PFSK-1 (cell line): ENCODE measurements around the gene USP20.

ENCODE experiments used
- FOXP2 ChIP-seq: optimal IDR thresholded peaks from 2 replicates; pipeline ENCODE3; 2011; ENCODE audit warnings: borderline replicate concordance, control low read depth, inconsistent platforms; ENCODE audit not compliant: insufficient read depth; ENCODE audit errors: extremely low read length, extremely low read depth
- POLR2AphosphoS5 ChIP-seq: IDR thresholded peaks from 2 replicates; pipeline ENCODE4 v1.6.1; 2012; ENCODE audit warnings: low read depth, mild to moderate bottlenecking, control low read depth, low read length, moderate library complexity
- REST ChIP-seq, 2 experiments: IDR thresholded peaks; 2 replicates each; pipeline versions ENCODE4 v1.6.1 to v1.8.0; 2011 to 2012; ENCODE audit warnings: low read depth in 2 of 2, low read length in 2 of 2, control low read depth in 1 of 2, inconsistent platforms in 1 of 2, mild to moderate bottlenecking in 1 of 2, moderate library complexity in 1 of 2; ENCODE audit not compliant: insufficient read depth in 1 of 2
- SIN3A ChIP-seq: IDR thresholded peaks from 2 replicates; pipeline ENCODE4 v1.6.1; 2012; ENCODE audit warnings: mild to moderate bottlenecking, low read length, moderate library complexity, borderline replicate concordance; ENCODE audit not compliant: insufficient read depth
- TAF1 ChIP-seq: IDR thresholded peaks from 2 replicates; pipeline ENCODE4 v1.6.1; 2012; ENCODE audit warnings: low read length, control low read depth, borderline replicate concordance; ENCODE audit not compliant: insufficient read depth

Gene USP20

GRCh38 chr9:129879103-129879699, 43.9 kb downstream of the USP20 start:
- no peak for TF ChIP-seq POLR2AphosphoS5
- TF ChIP-seq FOXP2: no peak
- TF ChIP-seq TAF1: no peak
- TF ChIP-seq SIN3A: no peak
- no peak for TF ChIP-seq REST (IDR thresholded peaks at IDR 0.05; ENCODE audit: insufficient read depth in 1 of 2, low read depth in 2 of 2, low read length in 2 of 2)

GRCh38 chr9:129879991-129880653, 44.9 kb downstream of the USP20 start:
- no peak for TF ChIP-seq SIN3A
- no peak for TF ChIP-seq POLR2AphosphoS5
- no peak for TF ChIP-seq FOXP2
- TF ChIP-seq TAF1: no peak
- no peak for TF ChIP-seq REST (IDR thresholded peaks at IDR 0.05; ENCODE audit: insufficient read depth in 1 of 2, low read depth in 2 of 2, low read length in 2 of 2)

GRCh38 chr9:129880654-129881546, 45.6 kb downstream of the USP20 start:
- no peak for TF ChIP-seq TAF1
- TF ChIP-seq SIN3A: no peak
- TF ChIP-seq REST (IDR thresholded peaks at IDR 0.05; ENCODE audit: insufficient read depth in 1 of 2, low read depth in 2 of 2, low read length in 2 of 2): no peak
- no peak for TF ChIP-seq FOXP2
- no peak for TF ChIP-seq POLR2AphosphoS5

GRCh38 chr9:129881547-129882324, 46.5 kb downstream of the USP20 start:
- no peak for TF ChIP-seq FOXP2
- no peak for TF ChIP-seq TAF1
- no peak for TF ChIP-seq REST (IDR thresholded peaks at IDR 0.05; ENCODE audit: insufficient read depth in 1 of 2, low read depth in 2 of 2, low read length in 2 of 2)
- no peak for TF ChIP-seq SIN3A
